ENCODE measurements around the gene RBMXL3.

Gene RBMXL3

DNA sequence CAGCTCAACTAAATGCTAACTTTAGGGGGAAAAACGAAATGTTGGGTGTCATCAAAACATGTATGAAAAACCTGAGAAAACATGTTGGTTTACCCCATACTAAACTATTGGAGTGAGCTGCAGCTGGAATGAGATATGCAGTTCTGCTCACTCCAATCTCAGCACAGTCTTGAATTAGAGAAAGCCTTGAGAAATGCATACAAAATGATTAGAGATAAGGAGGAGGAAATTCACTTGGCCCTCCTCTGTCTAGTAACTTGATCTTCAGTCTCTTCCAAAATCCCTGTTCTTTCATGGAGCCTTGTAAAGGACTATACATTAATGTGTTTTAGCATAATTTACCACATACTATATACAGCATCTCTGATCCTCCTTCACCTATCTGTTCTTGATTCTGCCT lies 47.8 kb downstream of the RBMXL3 start:
- Histone ChIP-seq H3K79me2 (no peaks in the 10 kb centered on the region), H3K4me1 (no peaks in the 10 kb centered on the region), H3K27me3 (ENCODE audit: control insufficient read depth, insufficient read depth, low read length) (no peaks in the 10 kb centered on the region), H2AFZ (no peak overlapping the region), H3K4me2 (ENCODE audit: low read length) (no peak overlapping the region), H3K36me3 (ENCODE audit: control insufficient read depth, insufficient read depth, low read length) (no peaks in the 10 kb centered on the region), H3K27ac (no peak overlapping the region), H3K4me3 (ENCODE audit: low read depth, low read length) (no peak overlapping the region), H3K9ac (no peak overlapping the region), H3K9me3 (ENCODE audit: control insufficient read depth, low read length) (no peaks in the 10 kb centered on the region)
- TF ChIP-seq, protein P1, sequence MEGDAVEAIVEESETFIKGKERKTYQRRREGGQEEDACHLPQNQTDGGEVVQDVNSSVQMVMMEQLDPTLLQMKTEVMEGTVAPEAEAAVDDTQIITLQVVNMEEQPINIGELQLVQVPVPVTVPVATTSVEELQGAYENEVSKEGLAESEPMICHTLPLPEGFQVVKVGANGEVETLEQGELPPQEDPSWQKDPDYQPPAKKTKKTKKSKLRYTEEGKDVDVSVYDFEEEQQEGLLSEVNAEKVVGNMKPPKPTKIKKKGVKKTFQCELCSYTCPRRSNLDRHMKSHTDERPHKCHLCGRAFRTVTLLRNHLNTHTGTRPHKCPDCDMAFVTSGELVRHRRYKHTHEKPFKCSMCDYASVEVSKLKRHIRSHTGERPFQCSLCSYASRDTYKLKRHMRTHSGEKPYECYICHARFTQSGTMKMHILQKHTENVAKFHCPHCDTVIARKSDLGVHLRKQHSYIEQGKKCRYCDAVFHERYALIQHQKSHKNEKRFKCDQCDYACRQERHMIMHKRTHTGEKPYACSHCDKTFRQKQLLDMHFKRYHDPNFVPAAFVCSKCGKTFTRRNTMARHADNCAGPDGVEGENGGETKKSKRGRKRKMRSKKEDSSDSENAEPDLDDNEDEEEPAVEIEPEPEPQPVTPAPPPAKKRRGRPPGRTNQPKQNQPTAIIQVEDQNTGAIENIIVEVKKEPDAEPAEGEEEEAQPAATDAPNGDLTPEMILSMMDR (IDR thresholded peaks at IDR 0.05): no peak
